Body of pancreas (tissue), 4 donors: ENCODE results near the gene AUTS2.

Experiments used
- POLR2A ChIP-seq, 3 donors: fragments of 450-650 bp; IDR thresholded peaks; one replicate each; pipeline ENCODE4 v1.6.1; 2016; ENCODE audit warnings: antibody characterized with exemption in 3 of 3, mild to moderate bottlenecking in 2 of 3
- TF ChIP-seq, protein P1 (sequence below), 7 experiments: fragments of 450-650 bp in 4 of 7; fragments of 200-600 bp in 3 of 7; sonication (generic) in 3 of 7; IDR thresholded peaks; one replicate each; pipeline ENCODE4 v1.5.1; 2016 to 2019; ENCODE audit warnings: antibody characterized with exemption in 7 of 7

DNA sequence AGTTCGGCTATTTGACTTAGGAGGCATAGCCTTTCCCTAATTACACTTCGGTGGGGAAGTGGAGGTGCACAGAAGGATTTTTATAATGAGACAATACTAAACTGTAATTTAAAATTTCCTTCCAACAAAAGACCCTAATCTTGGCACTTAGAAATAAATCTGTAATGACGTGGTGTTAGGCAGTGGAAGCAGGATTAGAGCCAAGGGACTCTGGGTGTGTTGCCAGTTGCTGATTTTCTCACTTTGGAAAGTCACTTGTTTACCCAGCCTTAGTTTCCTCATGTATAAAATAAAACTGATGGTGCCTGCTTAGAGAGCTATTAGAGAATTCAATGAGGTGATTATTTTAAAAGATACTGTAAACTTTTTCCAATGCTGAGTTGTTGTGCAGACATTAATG is 287.2 kb downstream of the AUTS2 start:
- no peak for TF ChIP-seq POLR2A (IDR thresholded peaks at IDR 0.05)
- TF ChIP-seq, protein P1, sequence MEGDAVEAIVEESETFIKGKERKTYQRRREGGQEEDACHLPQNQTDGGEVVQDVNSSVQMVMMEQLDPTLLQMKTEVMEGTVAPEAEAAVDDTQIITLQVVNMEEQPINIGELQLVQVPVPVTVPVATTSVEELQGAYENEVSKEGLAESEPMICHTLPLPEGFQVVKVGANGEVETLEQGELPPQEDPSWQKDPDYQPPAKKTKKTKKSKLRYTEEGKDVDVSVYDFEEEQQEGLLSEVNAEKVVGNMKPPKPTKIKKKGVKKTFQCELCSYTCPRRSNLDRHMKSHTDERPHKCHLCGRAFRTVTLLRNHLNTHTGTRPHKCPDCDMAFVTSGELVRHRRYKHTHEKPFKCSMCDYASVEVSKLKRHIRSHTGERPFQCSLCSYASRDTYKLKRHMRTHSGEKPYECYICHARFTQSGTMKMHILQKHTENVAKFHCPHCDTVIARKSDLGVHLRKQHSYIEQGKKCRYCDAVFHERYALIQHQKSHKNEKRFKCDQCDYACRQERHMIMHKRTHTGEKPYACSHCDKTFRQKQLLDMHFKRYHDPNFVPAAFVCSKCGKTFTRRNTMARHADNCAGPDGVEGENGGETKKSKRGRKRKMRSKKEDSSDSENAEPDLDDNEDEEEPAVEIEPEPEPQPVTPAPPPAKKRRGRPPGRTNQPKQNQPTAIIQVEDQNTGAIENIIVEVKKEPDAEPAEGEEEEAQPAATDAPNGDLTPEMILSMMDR (IDR thresholded peaks at IDR 0.05) = no peak
